ENCODE data around the gene CFAP57. TPM values are rescaled to one million over a fixed set of nuclear protein-coding genes. Genes with fewer than 3 reads are reported as not detected.
A peak's percentile ranks its signal among the peaks of the same experiment; 100 is the strongest.

The CFAP57 gene
- total RNA-seq, 2 experiments from 2014 or later, result 0.32 to 0.35 TPM

DNA sequence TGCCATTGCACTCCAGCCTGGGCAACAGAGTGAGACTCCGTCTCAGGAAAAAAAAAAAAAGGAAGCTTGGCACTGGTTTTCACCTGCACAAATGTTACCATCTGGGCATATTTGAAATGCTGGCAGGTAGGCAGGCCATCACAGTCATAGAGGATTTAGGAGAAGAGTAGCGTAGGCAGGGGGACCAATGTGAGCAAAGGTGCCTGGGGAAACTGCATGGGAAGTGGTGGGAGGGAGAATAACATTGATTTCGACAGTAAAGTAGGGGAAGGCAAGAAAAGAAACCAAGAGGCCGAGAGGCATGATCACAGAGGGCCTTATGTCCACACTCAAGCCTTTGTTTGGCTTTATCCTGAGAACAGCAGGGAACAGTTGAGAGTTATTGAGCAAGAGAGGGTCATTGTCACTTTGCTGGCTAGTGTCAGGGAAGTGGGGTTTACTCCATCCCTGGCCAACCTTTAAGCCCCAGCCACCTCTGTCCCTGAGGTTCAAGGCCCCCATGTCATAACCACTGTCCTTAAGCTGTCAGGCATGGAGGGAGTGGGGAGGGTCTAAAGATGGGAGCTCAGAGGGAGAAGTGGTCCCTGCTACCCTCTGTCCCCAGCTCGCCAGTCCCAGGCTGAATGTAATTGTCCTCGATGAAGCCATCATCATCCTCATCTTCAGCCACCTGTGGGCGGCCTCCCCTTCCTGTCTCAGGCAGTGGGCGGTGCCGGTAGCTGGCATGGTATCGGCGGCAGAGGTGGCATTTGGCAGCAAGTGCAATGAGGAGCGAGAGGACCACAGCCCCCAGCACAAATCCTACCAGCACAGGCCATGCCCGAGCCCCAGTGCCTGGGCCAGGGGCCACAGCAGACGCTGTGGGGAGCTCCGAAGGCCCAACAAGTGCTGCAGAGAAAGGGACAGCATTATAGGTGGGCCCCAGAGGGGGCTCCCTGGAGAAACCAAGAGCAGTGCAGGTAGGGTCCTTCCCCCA is 110.4 kb downstream of the CFAP57 start:
- Mint-ChIP-seq H3K4me3 (no peak overlapping the region), H3K36me3 (no peaks in the 10 kb centered on the region), H3K27me3 (peaks cover 9% of the 10 kb centered on the region), H3K4me1 (no peaks in the 10 kb centered on the region), H3K27ac (no peak overlapping the region), H3K9me3 (no peaks in the 10 kb centered on the region)
- no peak for DNase-seq

DNA sequence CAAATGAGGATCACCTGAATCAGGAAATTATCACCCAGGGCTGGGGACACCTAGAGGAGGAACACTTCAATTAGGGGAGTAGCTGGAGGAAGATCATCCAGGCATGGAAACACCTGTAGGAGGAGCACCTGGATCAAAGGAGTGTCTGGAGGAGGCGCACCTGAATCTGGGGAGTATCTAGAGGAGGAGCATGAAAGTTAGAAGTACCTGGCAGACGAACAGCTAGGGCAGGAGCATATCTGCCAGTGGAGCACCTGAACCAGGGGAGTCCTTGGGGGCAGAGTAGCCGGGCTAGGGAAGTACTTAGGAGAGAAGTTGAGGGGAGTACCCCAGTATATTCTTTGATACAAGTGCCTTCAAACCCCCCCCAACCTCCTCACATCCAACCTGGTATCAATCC is 111.9 kb downstream of the CFAP57 start:
- Mint-ChIP-seq H3K4me3 (no peak overlapping the region), H3K36me3 (no peaks in the 10 kb centered on the region), H3K27ac (no peak overlapping the region), H3K27me3 (peaks cover 9% of the 10 kb centered on the region), H3K9me3 (no peaks in the 10 kb centered on the region), H3K4me1 (no peaks in the 10 kb centered on the region)
- DNase-seq, result no peak

DNA sequence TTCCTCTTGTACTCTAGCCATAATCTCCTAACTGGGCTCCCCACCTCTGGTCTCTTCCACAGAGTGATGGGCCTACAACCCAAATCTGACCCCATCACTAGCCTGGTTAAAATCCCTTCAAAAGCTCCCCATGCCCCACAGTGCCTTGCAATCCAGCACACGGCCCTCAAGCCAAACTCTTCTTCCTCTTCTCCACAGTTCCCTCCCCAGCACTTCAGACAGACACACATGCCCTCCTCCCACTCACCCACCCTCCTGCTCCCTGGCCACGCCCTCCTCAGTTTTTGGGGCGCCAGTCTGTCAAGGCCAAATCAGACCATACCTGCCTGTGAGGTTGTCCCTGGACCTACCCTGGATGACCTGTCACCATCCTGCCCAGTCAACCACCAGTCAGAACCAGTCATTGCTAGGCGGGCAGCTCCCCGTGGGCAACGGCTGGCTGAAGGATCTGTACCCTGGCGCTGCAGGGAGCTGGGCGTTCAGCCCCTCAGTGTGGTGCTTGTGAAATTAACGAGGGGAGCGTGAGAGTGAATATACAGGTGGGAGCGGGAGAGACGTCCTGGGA is 112.5 kb downstream of the CFAP57 start:
- H3K27me3 Mint-ChIP-seq, result peaks cover 9% of the 10 kb centered on the region
- no peaks in the 10 kb centered on the region for H3K9me3 Mint-ChIP-seq
- no peak overlapping the region for H3K4me3 Mint-ChIP-seq
- H3K4me1 Mint-ChIP-seq, result no peaks in the 10 kb centered on the region
- DNase-seq, result no peak
- H3K27ac Mint-ChIP-seq, result no peak overlapping the region
- no peaks in the 10 kb centered on the region for H3K36me3 Mint-ChIP-seq

DNA sequence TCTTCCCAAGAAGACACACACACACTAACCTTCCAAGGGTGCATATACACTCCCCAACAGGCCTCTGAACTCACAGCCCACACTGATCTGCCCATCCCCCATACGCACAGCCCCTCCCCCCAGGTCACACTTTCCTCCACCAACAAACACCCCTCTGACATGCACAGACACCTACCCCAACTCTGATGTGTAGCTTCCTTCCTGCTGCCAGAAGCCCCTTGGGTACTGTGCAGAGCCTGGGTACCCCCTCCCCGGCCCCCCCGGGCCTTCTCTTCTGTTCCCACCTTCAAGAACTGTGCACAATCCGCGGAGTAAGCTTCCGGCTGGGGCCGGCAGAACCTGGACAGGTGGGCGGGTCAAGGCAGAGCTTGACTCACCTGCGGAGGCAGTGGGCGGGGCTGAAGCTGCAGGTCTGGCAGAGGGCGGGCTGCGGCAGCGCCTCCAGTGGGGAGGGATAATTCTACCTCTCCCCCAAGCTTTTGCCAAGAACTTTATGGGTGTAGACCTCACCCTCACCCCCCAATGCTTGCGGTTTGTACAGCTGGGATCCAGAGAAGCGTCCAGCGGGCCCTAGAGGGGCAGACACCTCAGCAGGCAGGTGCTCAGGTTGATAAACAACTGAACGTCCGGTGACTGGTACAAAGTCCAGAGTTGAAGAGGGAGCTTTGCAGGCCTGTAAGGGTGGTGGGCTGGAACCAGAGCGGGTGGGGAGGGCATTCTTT is 113.3 kb downstream of the CFAP57 start, which contains the start of gene C1orf210:
Gene C1orf210, minus strand, starts transcription at position 313 of the 722 bp plus-strand sequence. CDS start 2,311 bp downstream, outside the sequence.
- no peak within 1 kb of the TSS for H3K27ac Mint-ChIP-seq
- H3K9me3 Mint-ChIP-seq, result no peaks in the 10 kb centered on the region
- H3K4me1 Mint-ChIP-seq, result no peaks in the 10 kb centered on the region
- H3K4me3 Mint-ChIP-seq, result no peak within 1 kb of the TSS
- peaks cover 9% of the 10 kb centered on the region for H3K27me3 Mint-ChIP-seq
- peak; percentile 13 for DNase-seq
- no peaks in the 10 kb centered on the region for H3K36me3 Mint-ChIP-seq

DNA sequence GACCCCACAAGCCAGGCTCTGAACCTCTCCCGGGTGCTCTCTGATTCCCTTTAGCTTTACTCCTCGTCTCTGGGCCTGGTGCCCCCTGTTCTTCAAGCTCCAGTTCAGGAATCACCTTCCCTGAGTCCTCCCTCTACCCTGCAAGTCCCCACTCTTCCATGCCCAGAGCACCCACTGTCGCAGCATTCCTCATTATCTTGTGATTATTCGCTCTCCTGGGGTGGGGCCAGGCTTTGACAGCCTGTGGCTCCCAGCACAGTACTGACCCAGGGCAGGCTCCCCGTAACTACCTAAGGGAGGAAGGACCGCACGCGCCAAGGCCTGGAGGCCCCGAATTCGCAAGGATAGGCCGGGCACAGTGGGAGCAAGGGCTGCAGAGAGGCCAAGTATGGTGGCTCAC is 114.0 kb downstream of the CFAP57 start:
- no peaks in the 10 kb centered on the region for H3K4me1 Mint-ChIP-seq
- no peak overlapping the region for H3K4me3 Mint-ChIP-seq

DNA sequence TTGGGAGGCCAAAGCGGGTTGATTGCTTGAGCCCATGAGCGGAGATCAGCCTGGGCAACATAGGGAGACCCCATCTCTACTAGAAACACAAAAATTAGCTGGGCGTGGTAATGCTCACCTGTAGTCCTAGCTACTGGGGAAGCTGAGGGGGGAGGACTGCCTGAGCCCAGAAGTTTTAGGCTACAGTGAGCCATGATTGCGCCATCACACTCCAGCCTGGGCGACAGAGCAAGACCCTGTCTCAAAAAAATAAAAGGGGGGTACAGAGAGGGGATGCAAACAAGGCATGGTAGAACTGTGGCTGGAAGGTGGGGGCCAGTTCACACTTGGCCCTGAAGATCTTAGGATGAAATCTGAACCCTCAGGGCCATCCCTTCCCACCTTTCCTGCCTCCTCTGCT is 114.4 kb downstream of the CFAP57 start:
- H3K4me3 Mint-ChIP-seq, result no peak overlapping the region
- peaks cover 9% of the 10 kb centered on the region for H3K27me3 Mint-ChIP-seq
- no peaks in the 10 kb centered on the region for H3K36me3 Mint-ChIP-seq
- no peak overlapping the region for H3K27ac Mint-ChIP-seq
- H3K9me3 Mint-ChIP-seq, result no peaks in the 10 kb centered on the region
- H3K4me1 Mint-ChIP-seq, result no peaks in the 10 kb centered on the region
- no peak for DNase-seq

More for the DNA sequence above, 114.0 kb downstream of the CFAP57 start:
- DNase-seq, result no peak
- H3K27me3 Mint-ChIP-seq, result peaks cover 9% of the 10 kb centered on the region
- no peaks in the 10 kb centered on the region for H3K36me3 Mint-ChIP-seq
- no peaks in the 10 kb centered on the region for H3K9me3 Mint-ChIP-seq
- no peak overlapping the region for H3K27ac Mint-ChIP-seq

DNA sequence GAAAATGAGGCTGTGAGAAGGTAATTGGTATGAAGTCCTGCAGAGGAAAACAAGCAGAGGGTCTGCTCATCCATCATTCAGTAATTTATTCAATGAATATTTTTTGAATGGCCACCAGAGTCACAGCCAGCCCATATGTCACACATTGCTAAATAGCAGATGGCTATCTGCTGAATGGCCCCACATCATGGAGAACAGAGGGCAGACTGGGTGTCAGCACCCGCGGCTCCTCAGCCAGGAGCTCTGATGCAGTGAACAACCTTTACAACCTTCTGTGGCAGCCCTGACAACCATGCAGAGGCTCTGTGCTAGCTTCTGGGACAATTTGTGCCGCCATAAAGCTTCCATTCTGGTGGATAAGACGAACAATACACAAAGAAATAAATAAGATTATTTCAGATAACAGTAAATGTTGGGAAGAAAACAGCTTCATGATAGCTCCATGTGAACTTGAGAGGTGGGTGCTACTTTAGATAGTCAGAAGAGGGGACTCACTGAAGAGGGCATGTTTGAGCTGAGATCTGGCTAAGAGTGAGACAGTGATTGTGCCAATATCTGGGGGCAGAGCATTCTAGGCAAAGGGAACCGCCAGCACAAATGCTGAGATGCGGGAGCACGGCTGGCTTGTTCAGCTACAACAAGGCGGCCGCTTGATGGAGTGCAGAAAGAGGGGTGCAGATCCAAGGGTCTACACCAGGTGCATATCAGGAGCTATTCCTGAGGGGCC is 116.1 kb downstream of the CFAP57 start:
- Mint-ChIP-seq H3K36me3 (no peaks in the 10 kb centered on the region), H3K9me3 (no peaks in the 10 kb centered on the region), H3K27ac (no peak overlapping the region), H3K4me1 (no peaks in the 10 kb centered on the region), H3K27me3 (peaks cover 9% of the 10 kb centered on the region), H3K4me3 (no peak overlapping the region)
- DNase-seq, result no peak

DNA sequence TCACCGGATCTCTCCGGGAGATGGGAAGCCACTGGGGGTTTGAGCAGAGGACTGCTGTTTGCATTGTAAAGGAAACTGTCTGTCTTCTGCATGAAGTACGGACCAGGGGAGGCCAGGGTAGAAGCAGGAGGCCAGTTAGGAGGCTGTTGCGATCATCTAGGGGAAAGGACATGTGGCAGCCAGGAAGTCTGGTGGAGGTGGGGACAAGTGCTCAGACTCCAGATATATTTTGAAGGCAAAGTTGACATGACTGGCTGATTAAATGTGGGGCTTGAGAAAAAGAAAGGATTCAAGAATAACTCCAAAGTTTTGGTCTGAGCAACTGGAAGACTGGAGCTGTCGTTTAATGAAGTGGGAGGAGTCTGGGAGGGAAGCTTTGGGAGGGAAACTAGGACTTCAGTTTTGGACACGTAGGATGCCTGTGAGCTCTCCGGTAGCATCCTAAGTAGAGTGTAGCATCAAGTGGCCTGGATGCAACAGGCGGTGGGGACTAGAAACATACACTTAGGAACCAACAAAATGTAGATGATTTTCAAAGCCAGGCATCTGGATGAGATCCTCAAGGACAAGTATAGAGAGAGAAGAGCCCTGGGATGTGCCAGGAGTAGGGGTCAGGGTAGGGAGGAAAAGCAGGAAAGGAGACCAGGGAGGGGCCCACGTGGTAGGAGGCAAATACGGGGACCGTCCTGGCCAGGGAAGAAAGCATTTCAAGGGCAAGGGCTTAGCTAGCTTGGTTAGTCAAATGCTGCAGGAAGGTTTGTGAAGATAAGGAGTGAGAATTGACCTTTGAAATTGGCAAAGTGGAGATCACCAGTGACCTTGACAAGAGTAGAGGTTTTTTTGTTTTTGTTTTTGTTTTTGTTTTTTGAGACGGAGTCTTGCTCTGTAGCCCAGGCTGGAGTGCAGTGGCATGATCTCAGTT is 116.9 kb downstream of the CFAP57 start:
- Mint-ChIP-seq H3K27me3 (peaks cover 9% of the 10 kb centered on the region), H3K4me3 (no peak overlapping the region), H3K27ac (no peak overlapping the region), H3K36me3 (no peaks in the 10 kb centered on the region), H3K4me1 (no peaks in the 10 kb centered on the region), H3K9me3 (no peaks in the 10 kb centered on the region)
- DNase-seq, result no peak

DNA sequence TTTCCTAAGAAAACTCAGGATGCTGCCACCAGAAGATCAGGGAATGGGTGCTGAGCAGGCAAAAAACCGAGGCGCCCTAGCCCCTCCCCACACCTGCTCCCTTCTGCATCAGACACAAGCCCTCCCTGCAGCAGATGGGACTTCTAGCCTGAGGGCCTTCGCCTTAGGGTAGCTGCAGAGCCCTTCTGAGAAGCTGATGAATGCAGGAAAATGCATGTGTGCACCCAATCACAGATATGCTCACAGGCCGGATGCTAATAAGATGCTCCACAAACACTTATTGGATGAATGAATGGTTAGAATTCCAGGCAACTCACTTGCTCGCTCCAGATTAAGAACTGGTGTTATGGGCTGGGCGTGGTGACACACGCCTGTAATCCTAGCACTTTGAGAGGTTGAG is 120.1 kb downstream of the CFAP57 start:
- no peaks in the 10 kb centered on the region for H3K36me3 Mint-ChIP-seq
- H3K27me3 Mint-ChIP-seq, result peaks cover 3% of the 10 kb centered on the region
- H3K4me1 Mint-ChIP-seq, result peaks cover 8% of the 10 kb centered on the region
- no peak for DNase-seq
- no peak overlapping the region for H3K4me3 Mint-ChIP-seq
- H3K27ac Mint-ChIP-seq, result no peak overlapping the region
- no peaks in the 10 kb centered on the region for H3K9me3 Mint-ChIP-seq

DNA sequence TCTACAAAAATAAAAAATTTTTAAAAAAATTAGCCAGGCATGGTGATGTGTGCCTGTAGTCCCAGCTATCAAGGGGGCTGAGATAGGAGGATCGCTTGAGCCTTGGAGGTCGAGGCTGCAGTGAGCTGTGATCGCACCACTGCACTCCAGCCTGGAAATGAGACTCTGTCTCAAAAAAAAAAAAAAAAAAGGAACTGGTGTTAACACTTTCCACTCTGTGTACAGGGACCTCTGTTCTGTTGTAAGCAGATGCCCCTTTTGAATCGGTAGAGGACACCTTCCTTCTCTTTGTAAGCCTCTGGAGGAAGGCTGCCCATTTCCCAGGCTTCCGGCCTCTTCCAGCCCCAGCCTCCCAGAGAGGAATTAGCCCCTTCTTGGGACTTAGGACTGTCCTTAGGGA is 120.5 kb downstream of the CFAP57 start:
- Mint-ChIP-seq H3K4me3 (no peak overlapping the region), H3K27ac (no peak overlapping the region), H3K9me3 (no peaks in the 10 kb centered on the region), H3K4me1 (peaks cover 8% of the 10 kb centered on the region), H3K27me3 (no peaks in the 10 kb centered on the region), H3K36me3 (no peaks in the 10 kb centered on the region)
- DNase-seq, result no peak

DNA sequence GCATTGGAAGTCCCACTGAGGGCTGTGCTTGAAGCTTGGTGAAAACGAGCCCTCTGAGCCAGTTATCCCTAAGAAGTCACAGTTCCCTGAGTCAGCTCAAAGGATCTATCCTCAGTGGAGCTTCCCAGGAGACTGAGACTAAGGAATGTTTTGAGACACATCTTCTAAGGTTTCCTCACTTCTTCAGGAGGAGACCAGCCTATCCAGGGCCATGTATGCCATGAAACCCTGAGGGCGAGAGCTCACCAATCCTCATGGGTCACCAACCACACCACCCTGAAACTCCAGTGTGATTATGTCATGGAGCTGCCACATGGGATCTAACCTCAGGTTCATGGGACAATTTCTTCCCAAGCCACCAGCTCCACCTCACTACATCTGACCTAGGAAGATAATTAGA is 121.0 kb downstream of the CFAP57 start:
- no peak overlapping the region for H3K27ac Mint-ChIP-seq
- no peak for DNase-seq
- peaks cover 8% of the 10 kb centered on the region for H3K4me1 Mint-ChIP-seq
- no peaks in the 10 kb centered on the region for H3K36me3 Mint-ChIP-seq
- no peaks in the 10 kb centered on the region for H3K9me3 Mint-ChIP-seq
- no peaks in the 10 kb centered on the region for H3K27me3 Mint-ChIP-seq
- H3K4me3 Mint-ChIP-seq, result no peak overlapping the region

DNA sequence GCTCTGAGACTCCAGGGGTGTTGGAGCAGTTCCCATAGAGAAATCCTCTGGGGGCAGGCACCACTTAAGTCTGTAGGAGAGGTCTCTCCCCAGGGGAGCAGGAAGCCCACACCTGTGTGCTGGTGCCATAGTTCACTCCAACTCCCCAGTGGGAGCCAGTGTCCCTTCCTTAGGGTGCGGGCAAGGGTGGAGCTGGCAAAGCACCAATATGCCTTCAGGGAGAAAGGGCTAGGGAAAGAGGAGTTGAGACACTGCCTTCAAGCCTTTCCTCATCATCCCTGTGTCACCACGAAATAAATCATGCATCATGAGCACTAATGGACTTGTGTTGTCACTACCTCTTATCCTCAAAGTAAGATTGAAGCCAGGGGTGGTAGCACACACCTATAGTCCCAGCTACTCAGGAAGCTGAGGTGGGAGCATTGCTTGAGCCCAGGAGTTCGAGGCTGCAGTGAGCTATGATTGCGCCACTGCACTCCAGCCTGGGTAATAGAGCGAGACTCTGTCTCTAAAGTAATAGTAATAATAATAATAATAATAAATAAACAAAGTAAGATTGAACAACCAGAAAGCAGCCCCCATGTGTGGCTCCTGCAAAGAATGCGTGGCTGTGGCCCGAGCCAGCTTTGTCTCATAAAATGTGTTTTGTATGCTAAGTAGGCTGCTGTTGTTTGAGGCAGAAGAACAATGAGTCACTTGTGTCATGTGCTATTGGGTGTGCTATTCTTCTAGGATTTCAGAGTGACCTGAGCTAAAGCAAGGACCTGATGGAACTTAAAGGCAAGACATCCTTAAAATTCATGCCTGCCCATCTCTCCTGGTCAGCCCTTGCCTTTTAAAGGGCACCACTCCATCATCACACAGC is 122.0 kb downstream of the CFAP57 start:
- Mint-ChIP-seq H3K9me3 (no peaks in the 10 kb centered on the region), H3K27ac (no peak overlapping the region), H3K27me3 (no peaks in the 10 kb centered on the region), H3K4me3 (no peak overlapping the region), H3K4me1 (peaks cover 8% of the 10 kb centered on the region), H3K36me3 (no peaks in the 10 kb centered on the region)
- no peak for DNase-seq

DNA sequence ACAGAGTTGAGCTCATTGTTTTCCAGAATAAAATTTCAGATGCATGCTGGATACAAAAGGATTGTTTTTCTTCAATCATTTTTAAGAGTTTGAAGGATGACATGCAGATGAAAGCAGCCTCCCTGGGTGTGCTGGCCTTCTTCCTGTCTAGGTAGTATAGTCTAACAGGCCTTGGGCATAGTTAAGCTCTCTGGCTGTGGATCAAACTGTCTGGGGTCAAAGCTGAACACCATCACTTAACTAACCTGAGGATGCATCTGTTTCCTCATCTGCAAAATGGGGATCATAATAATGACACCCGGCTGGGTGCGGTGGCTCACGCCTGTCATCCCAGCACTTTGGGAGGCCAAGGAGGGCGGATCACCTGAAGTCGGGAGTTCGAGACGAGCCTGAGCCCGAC is 122.6 kb downstream of the CFAP57 start:
- Mint-ChIP-seq H3K9me3 (no peaks in the 10 kb centered on the region), H3K36me3 (no peaks in the 10 kb centered on the region), H3K27ac (no peak overlapping the region), H3K27me3 (no peaks in the 10 kb centered on the region), H3K4me1 (peaks cover 8% of the 10 kb centered on the region), H3K4me3 (no peak overlapping the region)
- DNase-seq, result no peak

Measured in activated naive CD8-positive, alpha-beta T cell treated with anti-CD3 and anti-CD28 coated beads for 36 hours (primary cell).